HL-60/S4 (cell line): ENCODE data around the gene CSAD.
"Not testable (repeated sequence)": the region's sequence is repeated elsewhere in the genome, so short reads cannot be mapped to it uniquely, and the experiment has no call there.

ENCODE experiments used
- in situ Hi-C: fragments of 300-500 bp; cut with MboI; formaldehyde crosslinking; loops from 2 replicates; pipeline ENCODE4 v1.14.3; 2022; ENCODE audit warnings: low sequenced_read_pairs

Gene CSAD

DNA sequence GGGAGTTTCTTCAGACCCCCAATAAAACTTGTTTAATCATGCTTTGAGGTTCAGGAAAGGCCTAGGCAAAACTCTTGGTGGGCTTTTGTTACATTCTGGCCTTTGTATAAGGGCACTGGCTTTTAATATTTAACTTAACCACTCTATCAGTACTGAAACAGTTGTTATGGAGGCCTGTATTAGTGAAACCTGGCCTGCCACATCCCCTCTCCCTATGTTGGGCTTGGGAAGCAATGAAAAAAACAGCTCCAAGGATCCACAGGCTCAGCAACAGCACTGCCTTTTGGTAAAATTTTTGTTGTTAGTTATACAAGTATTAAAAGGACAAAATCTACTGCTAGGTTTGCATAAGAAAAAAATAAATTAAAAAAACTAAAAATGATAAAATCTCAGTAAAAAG, 66.8 kb downstream of the CSAD start:
- in situ Hi-C loops, result no loop called here

DNA sequence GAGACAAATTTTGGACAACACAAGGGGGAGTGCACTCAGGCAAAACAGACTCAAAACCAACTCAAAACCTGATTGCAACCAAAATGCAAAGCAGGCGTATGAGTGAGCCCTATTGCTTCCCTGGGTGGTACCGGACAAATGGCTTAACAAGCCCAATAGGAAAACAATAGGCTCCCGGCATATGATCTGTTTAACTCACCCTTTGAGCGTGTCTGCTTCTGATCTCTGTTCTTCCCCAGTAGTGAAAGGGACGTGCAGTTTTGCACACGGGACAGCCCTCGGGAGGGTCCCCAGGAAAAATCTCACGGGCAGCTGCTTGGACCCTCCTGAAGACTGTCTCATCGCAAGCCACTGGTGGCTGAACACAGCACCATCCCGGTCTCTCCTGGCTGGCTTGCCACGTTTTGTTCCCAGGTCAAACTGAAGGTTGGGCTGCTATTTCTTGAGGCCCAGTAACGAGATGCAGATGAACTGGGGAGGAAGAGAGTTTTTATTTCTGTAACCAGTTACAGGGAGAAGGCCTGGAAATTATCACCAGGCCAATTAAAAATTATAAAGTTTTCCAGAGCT, 67.5 kb downstream of the CSAD start:
- in situ Hi-C loops, result no loop called here

- in situ Hi-C loops, result not testable (repeated sequence)
Measured at GRCh38 chr12:53112431-53112830, 68.3 kb downstream of the CSAD start.
